H1 (cell line): ENCODE results near the gene GCNT1. TPM values are rescaled to one million over a fixed set of nuclear protein-coding genes. Genes with fewer than 3 reads are reported as not detected.
A peak's percentile ranks its signal among the peaks of the same experiment; 100 is the strongest.
"Not testable (repeated sequence)": the region's sequence is repeated elsewhere in the genome, so short reads cannot be mapped to it uniquely, and the experiment has no call there.

Experiments
- CTCF ChIA-PET: fragments of 300-600 bp; sonication (Branson Sonifier 250); formaldehyde crosslinking; loops from one replicate; lab custom pipeline; 2021; ENCODE audit not compliant: partially characterized antibody; lab: Charles Lee
- POLR2A ChIA-PET: fragments of 300-600 bp; sonication (Branson Sonifier 250); formaldehyde crosslinking; loops from one replicate; lab custom pipeline; 2021; ENCODE audit warnings: inconsistent platforms; ENCODE audit not compliant: partially characterized antibody; lab: Charles Lee
- DNase-seq, 2 experiments: peaks; one replicate each; pipeline versions ENCODE4 v3.0.0 to v3.0.0-alpha.2; 2010 to 2022; ENCODE audit warnings: low spot score in 2 of 2, low read depth in 1 of 2, mixed read lengths in 1 of 2
- FAIRE-seq: peaks from 2 replicates; lab custom pipeline; 2011; peaks lifted over from hg19 to GRCh38; lab: Jason Lieb, UNC
- H2AFZ ChIP-seq: 2 replicates; pipeline ENCODE4 v1.8.1; 2012; ENCODE audit warnings: low read length, inconsistent platforms
- H2AK5ac ChIP-seq: 2 replicates; pipeline ENCODE4 v1.6.1; 2013; ENCODE audit warnings: low read depth, low read length
- H2BK120ac ChIP-seq: replicated peaks from 2 replicates; pipeline ENCODE3; 2013; ENCODE audit warnings: low read depth, low read length, inconsistent platforms
- H2BK12ac ChIP-seq: 2 replicates; pipeline ENCODE4 v1.6.1; 2013; ENCODE audit warnings: low read depth, low read length
- H2BK15ac ChIP-seq: 2 replicates; pipeline ENCODE4 v1.6.1; 2013; ENCODE audit warnings: low read length
- H2BK20ac ChIP-seq: 2 replicates; pipeline ENCODE4 v1.6.1; 2013; ENCODE audit warnings: low read length
- H2BK5ac ChIP-seq: 2 replicates; pipeline ENCODE4 v1.6.1; 2013; ENCODE audit warnings: low read depth, low read length
- H3K14ac ChIP-seq: 2 replicates; pipeline ENCODE4 v1.6.1; 2013; ENCODE audit warnings: inconsistent platforms; ENCODE audit not compliant: insufficient read length
- H3K18ac ChIP-seq: 2 replicates; pipeline ENCODE4 v1.6.1; 2013; ENCODE audit warnings: low read length; ENCODE audit errors: extremely low read depth
- H3K23ac ChIP-seq: 2 replicates; pipeline ENCODE4 v1.6.1; 2013; ENCODE audit warnings: inconsistent platforms; ENCODE audit not compliant: insufficient read length
- H3K23me2 ChIP-seq: 2 replicates; pipeline ENCODE4 v1.6.1; 2013; ENCODE audit warnings: low read depth, low read length
- H3K27ac ChIP-seq: 2 replicates; pipeline ENCODE4 v1.6.1; 2011; ENCODE audit warnings: low read depth, low read length, inconsistent platforms
- H3K27me3 ChIP-seq, 4 experiments: replicated peaks in 1 of 4; 1 replicate in 1 of 4; 2 replicates in 3 of 4; pipeline versions ENCODE4 v1.6.1 to v1.8.1; 2011 to 2013; ENCODE audit warnings: low read length in 3 of 4, mild to moderate bottlenecking in 3 of 4, inconsistent platforms in 2 of 4, mixed read lengths in 2 of 4, moderate library complexity in 1 of 4; ENCODE audit not compliant: control insufficient read depth in 3 of 4, insufficient read depth in 3 of 4; ENCODE audit errors: extremely low read depth in 1 of 4
- H3K36me3 ChIP-seq, 4 experiments: 2 replicates each; pipeline versions ENCODE4 v1.6.1 to v1.8.1; 2011 to 2013; ENCODE audit warnings: mild to moderate bottlenecking in 4 of 4, low read length in 3 of 4, moderate library complexity in 2 of 4, control low read depth in 1 of 4, inconsistent platforms in 1 of 4; ENCODE audit not compliant: insufficient read depth in 4 of 4, control insufficient read depth in 2 of 4
- H3K4ac ChIP-seq: replicated peaks from 2 replicates; pipeline ENCODE3; 2013; ENCODE audit warnings: low read length, low read depth, mixed read lengths, inconsistent platforms; ENCODE audit not compliant: insufficient read length
- H3K4me1 ChIP-seq, 4 experiments: replicated peaks in 1 of 4; 1 replicate in 1 of 4; 2 replicates in 3 of 4; pipeline versions ENCODE4 v1.6.1 to v1.8.1; 2011 to 2013; ENCODE audit warnings: low read length in 3 of 4, inconsistent platforms in 2 of 4, mixed read lengths in 1 of 4; ENCODE audit not compliant: insufficient read depth in 4 of 4, control insufficient read depth in 3 of 4
- H3K4me2 ChIP-seq, 2 experiments: 2 replicates each; pipeline versions ENCODE4 v1.6.1 to v1.8.1; 2011 to 2013; ENCODE audit warnings: low read depth in 2 of 2, low read length in 2 of 2, control low read depth in 1 of 2, inconsistent platforms in 1 of 2, mild to moderate bottlenecking in 1 of 2; ENCODE audit not compliant: insufficient read depth in 1 of 2
- H3K4me3 ChIP-seq, 4 experiments: fragments of 200-600, 300-600 bp in 1 of 4; sonication (generic), shearing (Covaris generic), sonication (Bioruptor Twin) in 1 of 4; 2 replicates each; pipeline versions ENCODE4 v1.5.1 to v1.8.1; 2011 to 2016; ENCODE audit warnings: low read length in 4 of 4, low read depth in 3 of 4, control low read depth in 2 of 4, inconsistent platforms in 2 of 4, mild to moderate bottlenecking in 2 of 4, mixed read lengths in 1 of 4, moderate library complexity in 1 of 4; ENCODE audit not compliant: insufficient read depth in 2 of 4; ENCODE audit errors: extremely low read depth in 1 of 4
- H3K56ac ChIP-seq: replicated peaks from 2 replicates; pipeline ENCODE3; 2013; ENCODE audit warnings: low read depth, mild to moderate bottlenecking, mixed read lengths, low read length, inconsistent platforms; ENCODE audit not compliant: insufficient read length
- H3K79me1 ChIP-seq: 2 replicates; pipeline ENCODE4 v1.6.1; 2013; ENCODE audit warnings: low read depth, low read length, control low read depth
- H3K79me2 ChIP-seq, 2 experiments: 2 replicates each; pipeline versions ENCODE4 v1.6.1 to v1.8.1; 2012 to 2013; ENCODE audit warnings: low read length in 2 of 2, mild to moderate bottlenecking in 2 of 2, inconsistent platforms in 1 of 2; ENCODE audit not compliant: insufficient read depth in 2 of 2, control insufficient read depth in 1 of 2
- H3K9ac ChIP-seq, 4 experiments: replicated peaks in 1 of 4; 1 replicate in 1 of 4; 2 replicates in 3 of 4; pipeline versions ENCODE4 v1.6.1 to v1.8.1; 2011 to 2013; ENCODE audit warnings: low read depth in 3 of 4, low read length in 3 of 4, control low read depth in 2 of 4, mild to moderate bottlenecking in 2 of 4, moderate library complexity in 2 of 4, inconsistent platforms in 1 of 4; ENCODE audit errors: extremely low read depth in 1 of 4
- H3K9me3 ChIP-seq, 2 experiments: 2 replicates each; pipeline versions ENCODE4 v1.6.1 to v1.8.1; 2012 to 2013; ENCODE audit warnings: mild to moderate bottlenecking in 2 of 2, moderate library complexity in 2 of 2, control low read depth in 1 of 2, inconsistent platforms in 1 of 2, low read depth in 1 of 2, low read length in 1 of 2, mixed read lengths in 1 of 2; ENCODE audit not compliant: insufficient read depth in 2 of 2
- H4K20me1 ChIP-seq, 2 experiments: replicated peaks in 1 of 2; 2 replicates each; pipeline versions ENCODE3 to v1.8.1; 2011 to 2013; ENCODE audit warnings: inconsistent platforms in 2 of 2, low read length in 2 of 2, mild to moderate bottlenecking in 1 of 2; ENCODE audit not compliant: insufficient read depth in 2 of 2, control insufficient read depth in 1 of 2
- H4K5ac ChIP-seq: 2 replicates; pipeline ENCODE4 v1.6.1; 2013; ENCODE audit warnings: low read length, low read depth, mixed read lengths, inconsistent platforms; ENCODE audit not compliant: insufficient read length
- H4K8ac ChIP-seq: 2 replicates; pipeline ENCODE4 v1.8.0; 2013; ENCODE audit warnings: mild to moderate bottlenecking, moderate library complexity, low read length, inconsistent platforms; ENCODE audit not compliant: insufficient read depth; ENCODE audit errors: extremely low read depth
- H4K91ac ChIP-seq: replicated peaks from 2 replicates; pipeline ENCODE3; 2013; ENCODE audit warnings: low read length, mixed read lengths, inconsistent platforms; ENCODE audit not compliant: insufficient read length
- SRF ChIP-seq: IDR thresholded peaks from 2 replicates; pipeline ENCODE4 v1.6.1; 2011; ENCODE audit warnings: mild to moderate bottlenecking, low read depth, low read length, moderate library complexity
- WGBS, 2 experiments: shearing (Covaris generic) in 1 of 2; methylation state at CpG; one replicate each; pipeline versions ENCODE4 v1.1.6 to v1.1.7; 2013 to 2015; ENCODE audit warnings: low lambda C conversion rate in 2 of 2, mixed read lengths in 2 of 2, inconsistent platforms in 1 of 2, low coverage in 1 of 2, missing lambda C conversion rate in 1 of 2; ENCODE audit not compliant: insufficient replicate concordance in 2 of 2, insufficient coverage in 1 of 2, insufficient read length in 1 of 2; ENCODE audit errors: extremely low coverage in 1 of 2, missing lambda C conversion rate in 1 of 2; 5-methylcytosine and 5-hydroxymethylcytosine counted together
- polyA plus RNA-seq, 7 experiments: library from polyadenylated mRNA; depleted of rRNA in 3 of 7; stranded (reverse) in 5 of 7; unstranded in 2 of 7; fragments of >200 nt in 5 of 7; fragments of 200-250 nt in 2 of 7; gene quantifications; 1 replicate in 5 of 7; 2 replicates in 1 of 7; 4 replicates in 1 of 7; pipeline versions ENCODE4 v1.2.1 to v1.2.3, GENCODE V29; 2011 to 2013; ENCODE audit warnings: missing spikeins in 2 of 7, mixed read lengths in 2 of 7
- total RNA-seq: library from RNA; stranded (reverse); fragmentation: NEBNext Ultra II Directional; extraction: Animal tissue kit (Norgen Biotek cat#: 25700); gene quantifications from 2 replicates; pipeline ENCODE4 v1.2.1, GENCODE V29; 2021

Gene GCNT1
- total and polyA plus RNA-seq, 2 of the 8 experiments (the other 6 are each of a cell fraction or from before 2014, with no cell fraction given), result 13.0 to 16.5 TPM

DNA sequence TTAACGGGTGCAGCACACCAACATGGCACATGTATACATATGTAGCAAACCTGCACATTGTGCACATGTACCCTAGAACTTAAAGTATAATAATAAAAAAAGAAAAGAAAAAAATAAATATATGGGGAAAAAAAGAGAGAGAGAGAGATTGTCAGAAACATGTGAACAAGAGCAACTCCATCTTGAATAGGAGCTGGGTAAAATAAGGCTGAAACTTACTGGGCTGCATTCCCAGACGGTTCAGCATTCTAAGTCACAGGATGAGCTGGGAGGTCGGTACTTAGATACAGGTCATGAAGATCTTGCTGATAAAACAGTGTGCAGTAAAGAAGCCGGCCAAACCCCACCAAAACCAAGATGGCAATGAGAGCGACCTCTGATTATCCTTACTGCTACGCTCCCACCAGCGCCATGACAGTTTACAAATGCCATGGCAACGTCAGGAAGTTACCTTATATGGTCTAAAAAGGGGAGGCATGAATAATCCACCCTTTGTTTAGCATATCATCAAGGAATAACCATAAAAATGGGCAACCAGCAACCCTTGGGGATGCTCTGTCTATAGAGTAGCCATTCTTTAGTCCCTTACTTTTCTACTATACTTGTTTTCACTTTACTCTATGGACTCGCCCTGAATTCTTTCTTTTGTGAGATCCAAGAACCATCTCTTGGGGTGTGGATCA is 21.8 kb upstream of the GCNT1 start:
- H3K9me3 ChIP-seq, H4K8ac ChIP-seq, H2BK20ac ChIP-seq, H2AFZ ChIP-seq, FAIRE-seq, H4K20me1 ChIP-seq, DNase-seq, H2BK5ac ChIP-seq, H3K56ac ChIP-seq, H2BK12ac ChIP-seq, CTCF ChIA-PET, POLR2A ChIA-PET, H3K4me2 ChIP-seq, H3K79me2 ChIP-seq, H3K79me1 ChIP-seq, H4K91ac ChIP-seq, H3K4ac ChIP-seq, H3K27me3 ChIP-seq, H3K23me2 ChIP-seq, H4K5ac ChIP-seq, H2BK15ac ChIP-seq, H3K14ac ChIP-seq, H3K36me3 ChIP-seq, H3K27ac ChIP-seq, H3K4me1 ChIP-seq, H2AK5ac ChIP-seq, H3K4me3 ChIP-seq, H2BK120ac ChIP-seq, H3K18ac ChIP-seq, H3K9ac ChIP-seq, H3K23ac ChIP-seq: not testable (repeated sequence)
- WGBS, 2 experiments, result 86% methylated on average over 8 of the region's 9 CpGs; no CpG with 5 or more reads in 1 of the 2 experiments
- peak; percentile 77 for TF ChIP-seq SRF
